HEK293 (cell line): ENCODE data around the gene TTC6.

Experiments used
- KLF7 ChIP-seq: fragments of 450-650 bp; formaldehyde crosslinking; IDR thresholded peaks from 2 replicates; pipeline ENCODE4 v1.5.1; 2016; ENCODE audit warnings: missing biosample characterization, missing genetic modification characterization, borderline replicate concordance
- PRDM1 ChIP-seq: fragments of 450-650 bp; formaldehyde crosslinking; IDR thresholded peaks from 2 replicates; pipeline ENCODE4; 2016; ENCODE audit warnings: missing biosample characterization, missing genetic modification characterization
- YY1 ChIP-seq: fragments of 450-650 bp; formaldehyde crosslinking; IDR thresholded peaks from 2 replicates; pipeline ENCODE4 v1.5.1; 2018; ENCODE audit warnings: missing biosample characterization, missing genetic modification characterization
- ZBTB21 ChIP-seq: fragments of 450-650 bp; formaldehyde crosslinking; IDR thresholded peaks from 2 replicates; pipeline ENCODE4 v1.5.1; 2017; ENCODE audit warnings: missing biosample characterization, missing genetic modification characterization
- ZEB2 ChIP-seq: fragments of 450-650 bp; formaldehyde crosslinking; IDR thresholded peaks from 2 replicates; pipeline ENCODE4 v1.5.1; 2016; ENCODE audit warnings: missing biosample characterization, missing genetic modification characterization
- ZNF121 ChIP-seq: fragments of 450-650 bp; formaldehyde crosslinking; IDR thresholded peaks from 2 replicates; pipeline ENCODE4 v1.5.1; 2016; ENCODE audit warnings: missing biosample characterization, missing genetic modification characterization
- ZNF138 ChIP-seq: fragments of 450-650 bp; formaldehyde crosslinking; IDR thresholded peaks from 2 replicates; pipeline ENCODE4 v1.5.1; 2016; ENCODE audit warnings: missing biosample characterization, missing genetic modification characterization, borderline replicate concordance
- ZNF174 ChIP-seq: fragments of 450-650 bp; formaldehyde crosslinking; IDR thresholded peaks from 2 replicates; pipeline ENCODE4 v1.5.0; 2017; ENCODE audit warnings: missing biosample characterization, mild to moderate bottlenecking, missing genetic modification characterization
- ZNF239 ChIP-seq: fragments of 450-650 bp; formaldehyde crosslinking; IDR thresholded peaks from 2 replicates; pipeline ENCODE4 v1.5.1; 2016; ENCODE audit warnings: missing biosample characterization, missing genetic modification characterization
- ZNF24 ChIP-seq: fragments of 450-650 bp; formaldehyde crosslinking; IDR thresholded peaks from 2 replicates; pipeline ENCODE4 v1.5.1; 2016; ENCODE audit warnings: missing biosample characterization, missing genetic modification characterization
- ZNF510 ChIP-seq: fragments of 450-650 bp; formaldehyde crosslinking; IDR thresholded peaks from 2 replicates; pipeline ENCODE4 v1.5.1; 2018; ENCODE audit warnings: mild to moderate bottlenecking, missing genetic modification characterization, missing biosample characterization; ENCODE audit not compliant: insufficient replicate concordance
- TF ChIP-seq, protein P1 (sequence below): fragments of 450-650 bp; formaldehyde crosslinking; IDR thresholded peaks from 2 replicates; pipeline ENCODE4 v1.5.1; 2016; ENCODE audit warnings: missing biosample characterization, missing genetic modification characterization
- TF ChIP-seq, protein P2 (sequence below): fragments of 450-650 bp; formaldehyde crosslinking; IDR thresholded peaks from 2 replicates; pipeline ENCODE4 v1.5.1; 2016; ENCODE audit warnings: missing biosample characterization, missing genetic modification characterization, borderline replicate concordance
- TF ChIP-seq, protein P3 (sequence below): fragments of 450-650 bp; formaldehyde crosslinking; conservative IDR thresholded peaks from 2 replicates; pipeline ENCODE4 v1.5.1; 2016; ENCODE audit warnings: low read depth, missing biosample characterization, missing genetic modification characterization

DNA sequence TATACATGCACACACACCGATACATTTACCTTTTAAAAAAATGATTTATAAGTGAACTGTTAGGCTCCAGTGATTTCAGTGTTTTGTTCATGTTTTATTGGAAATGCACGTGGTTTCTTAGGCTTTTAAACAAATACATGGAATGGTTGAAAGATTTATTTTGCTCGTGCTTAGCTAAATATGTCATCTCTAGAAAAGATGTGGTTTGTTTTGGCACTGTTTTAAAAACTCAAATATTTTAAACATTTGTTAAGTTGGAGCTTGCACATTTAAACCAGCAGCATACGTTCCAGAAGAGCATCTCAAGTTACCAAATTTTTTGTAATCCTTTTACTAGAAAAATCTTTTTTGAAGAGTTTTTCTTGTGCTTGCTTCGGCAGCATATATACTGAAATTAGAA lies 44.9 kb upstream of the TTC6 start:
- TF ChIP-seq, protein P1, sequence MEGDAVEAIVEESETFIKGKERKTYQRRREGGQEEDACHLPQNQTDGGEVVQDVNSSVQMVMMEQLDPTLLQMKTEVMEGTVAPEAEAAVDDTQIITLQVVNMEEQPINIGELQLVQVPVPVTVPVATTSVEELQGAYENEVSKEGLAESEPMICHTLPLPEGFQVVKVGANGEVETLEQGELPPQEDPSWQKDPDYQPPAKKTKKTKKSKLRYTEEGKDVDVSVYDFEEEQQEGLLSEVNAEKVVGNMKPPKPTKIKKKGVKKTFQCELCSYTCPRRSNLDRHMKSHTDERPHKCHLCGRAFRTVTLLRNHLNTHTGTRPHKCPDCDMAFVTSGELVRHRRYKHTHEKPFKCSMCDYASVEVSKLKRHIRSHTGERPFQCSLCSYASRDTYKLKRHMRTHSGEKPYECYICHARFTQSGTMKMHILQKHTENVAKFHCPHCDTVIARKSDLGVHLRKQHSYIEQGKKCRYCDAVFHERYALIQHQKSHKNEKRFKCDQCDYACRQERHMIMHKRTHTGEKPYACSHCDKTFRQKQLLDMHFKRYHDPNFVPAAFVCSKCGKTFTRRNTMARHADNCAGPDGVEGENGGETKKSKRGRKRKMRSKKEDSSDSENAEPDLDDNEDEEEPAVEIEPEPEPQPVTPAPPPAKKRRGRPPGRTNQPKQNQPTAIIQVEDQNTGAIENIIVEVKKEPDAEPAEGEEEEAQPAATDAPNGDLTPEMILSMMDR (tag by site-specific recombination): no peak
- TF ChIP-seq KLF7 (no peak), ZNF121 (tag by site-specific recombination) (no peak), ZNF239 (tag by site-specific recombination) (no peak), ZEB2 (no peak), ZNF174 (tag by site-specific recombination) (no peak), YY1 (tag by site-specific recombination) (no peak), ZNF510 (tag by site-specific recombination) (no peak), ZBTB21 (no peak), PRDM1 (tag by site-specific recombination) (no peak), ZNF138 (tag by site-specific recombination) (no peak), ZNF24 (no peak)
- TF ChIP-seq, protein P2, sequence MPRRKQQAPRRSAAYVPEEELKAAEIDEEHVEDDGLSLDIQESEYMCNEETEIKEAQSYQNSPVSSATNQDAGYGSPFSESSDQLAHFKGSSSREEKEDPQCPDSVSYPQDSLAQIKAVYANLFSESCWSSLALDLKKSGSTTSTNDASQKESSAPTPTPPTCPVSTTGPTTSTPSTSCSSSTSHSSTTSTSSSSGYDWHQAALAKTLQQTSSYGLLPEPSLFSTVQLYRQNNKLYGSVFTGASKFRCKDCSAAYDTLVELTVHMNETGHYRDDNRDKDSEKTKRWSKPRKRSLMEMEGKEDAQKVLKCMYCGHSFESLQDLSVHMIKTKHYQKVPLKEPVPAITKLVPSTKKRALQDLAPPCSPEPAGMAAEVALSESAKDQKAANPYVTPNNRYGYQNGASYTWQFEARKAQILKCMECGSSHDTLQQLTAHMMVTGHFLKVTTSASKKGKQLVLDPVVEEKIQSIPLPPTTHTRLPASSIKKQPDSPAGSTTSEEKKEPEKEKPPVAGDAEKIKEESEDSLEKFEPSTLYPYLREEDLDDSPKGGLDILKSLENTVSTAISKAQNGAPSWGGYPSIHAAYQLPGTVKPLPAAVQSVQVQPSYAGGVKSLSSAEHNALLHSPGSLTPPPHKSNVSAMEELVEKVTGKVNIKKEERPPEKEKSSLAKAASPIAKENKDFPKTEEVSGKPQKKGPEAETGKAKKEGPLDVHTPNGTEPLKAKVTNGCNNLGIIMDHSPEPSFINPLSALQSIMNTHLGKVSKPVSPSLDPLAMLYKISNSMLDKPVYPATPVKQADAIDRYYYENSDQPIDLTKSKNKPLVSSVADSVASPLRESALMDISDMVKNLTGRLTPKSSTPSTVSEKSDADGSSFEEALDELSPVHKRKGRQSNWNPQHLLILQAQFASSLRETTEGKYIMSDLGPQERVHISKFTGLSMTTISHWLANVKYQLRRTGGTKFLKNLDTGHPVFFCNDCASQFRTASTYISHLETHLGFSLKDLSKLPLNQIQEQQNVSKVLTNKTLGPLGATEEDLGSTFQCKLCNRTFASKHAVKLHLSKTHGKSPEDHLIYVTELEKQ (tag by site-specific recombination): no peak
- TF ChIP-seq, protein P3, sequence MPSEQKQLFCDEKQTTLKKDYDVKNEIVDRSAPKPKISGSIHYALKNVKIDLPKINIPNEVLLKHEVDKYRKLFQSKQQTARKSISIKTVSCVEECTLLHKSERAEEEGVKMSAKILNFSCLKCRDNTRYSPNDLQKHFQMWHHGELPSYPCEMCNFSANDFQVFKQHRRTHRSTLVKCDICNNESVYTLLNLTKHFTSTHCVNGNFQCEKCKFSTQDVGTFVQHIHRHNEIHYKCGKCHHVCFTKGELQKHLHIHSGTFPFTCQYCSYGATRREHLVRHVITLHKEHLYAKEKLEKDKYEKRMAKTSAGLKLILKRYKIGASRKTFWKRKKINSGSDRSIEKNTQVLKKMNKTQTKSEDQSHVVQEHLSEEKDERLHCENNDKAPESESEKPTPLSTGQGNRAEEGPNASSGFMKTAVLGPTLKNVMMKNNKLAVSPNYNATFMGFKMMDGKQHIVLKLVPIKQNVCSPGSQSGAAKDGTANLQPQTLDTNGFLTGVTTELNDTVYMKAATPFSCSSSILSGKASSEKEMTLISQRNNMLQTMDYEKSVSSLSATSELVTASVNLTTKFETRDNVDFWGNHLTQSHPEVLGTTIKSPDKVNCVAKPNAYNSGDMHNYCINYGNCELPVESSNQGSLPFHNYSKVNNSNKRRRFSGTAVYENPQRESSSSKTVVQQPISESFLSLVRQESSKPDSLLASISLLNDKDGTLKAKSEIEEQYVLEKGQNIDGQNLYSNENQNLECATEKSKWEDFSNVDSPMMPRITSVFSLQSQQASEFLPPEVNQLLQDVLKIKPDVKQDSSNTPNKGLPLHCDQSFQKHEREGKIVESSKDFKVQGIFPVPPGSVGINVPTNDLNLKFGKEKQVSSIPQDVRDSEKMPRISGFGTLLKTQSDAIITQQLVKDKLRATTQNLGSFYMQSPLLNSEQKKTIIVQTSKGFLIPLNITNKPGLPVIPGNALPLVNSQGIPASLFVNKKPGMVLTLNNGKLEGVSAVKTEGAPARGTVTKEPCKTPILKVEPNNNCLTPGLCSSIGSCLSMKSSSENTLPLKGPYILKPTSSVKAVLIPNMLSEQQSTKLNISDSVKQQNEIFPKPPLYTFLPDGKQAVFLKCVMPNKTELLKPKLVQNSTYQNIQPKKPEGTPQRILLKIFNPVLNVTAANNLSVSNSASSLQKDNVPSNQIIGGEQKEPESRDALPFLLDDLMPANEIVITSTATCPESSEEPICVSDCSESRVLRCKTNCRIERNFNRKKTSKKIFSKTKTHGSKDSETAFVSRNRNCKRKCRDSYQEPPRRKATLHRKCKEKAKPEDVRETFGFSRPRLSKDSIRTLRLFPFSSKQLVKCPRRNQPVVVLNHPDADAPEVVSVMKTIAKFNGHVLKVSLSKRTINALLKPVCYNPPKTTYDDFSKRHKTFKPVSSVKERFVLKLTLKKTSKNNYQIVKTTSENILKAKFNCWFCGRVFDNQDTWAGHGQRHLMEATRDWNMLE: no peak
